ENCODE data around the gene TCTN2. TPM values are rescaled to one million over a fixed set of nuclear protein-coding genes. Genes with fewer than 3 reads are reported as not detected.

TCTN2 gene
- polyA plus RNA-seq, 3 donors = 0.24 to 1.1 TPM; not detected in 1

- Histone ChIP-seq H3K27me3 (ENCODE audit: control insufficient read depth in 2 of 2, insufficient read depth in 2 of 2, low read length in 2 of 2) (no peaks in the 10 kb centered on the region), H3K27ac (ENCODE audit: low read depth in 1 of 2, low read length in 2 of 2) (peak overlapping the region in 1 of 2 donors; percentile 64), H3K36me3 (replicated peaks in 1 of 2; ENCODE audit: control insufficient read depth in 1 of 2, insufficient read depth in 2 of 2, low read length in 2 of 2) (no peaks in the 10 kb centered on the region), H3K4me1 (ENCODE audit: control insufficient read depth in 1 of 2, insufficient read depth in 2 of 2, low read length in 2 of 2) (peaks cover 24 to 26% of the 10 kb centered on the region in 2 donors), H4K20me1 (ENCODE audit: insufficient read depth, low read length) (peaks cover 5% of the 10 kb centered on the region), H3K9ac (ENCODE audit: insufficient read depth, low read length, poor library complexity, severe bottlenecking) (peak overlapping the region; percentile 79), H3K4me2 (replicated peaks; ENCODE audit: extremely low read depth, low read length, poor library complexity, severe bottlenecking) (peak overlapping the region; percentile 99), H3K9me3 (replicated peaks in 1 of 2; ENCODE audit: control insufficient read depth in 1 of 2, insufficient read depth in 1 of 2, low read length in 2 of 2) (no peaks in the 10 kb centered on the region), H3K4me3 (replicated peaks in 1 of 3; ENCODE audit: low read depth in 2 of 3, low read length in 3 of 3) (peak overlapping the region; percentile 72 to 96 (median 80)), H3K79me2 (ENCODE audit: insufficient read depth, low read length) (peaks cover 29% of the 10 kb centered on the region), H2AFZ (ENCODE audit: insufficient read depth, low read depth, low read length, poor library complexity, severe bottlenecking) (peak overlapping the region; percentile 98)
- Mint-ChIP-seq H3K4me3 (peak overlapping the region; percentile 89 to 92), H3K36me3 (peaks cover 5 to 6% of the 10 kb centered on the region in 2 donors), H3K9me3 (peaks cover 0 to 3% (median 0%) of the 10 kb centered on the region in 7 donors), H3K27me3 (ENCODE audit: low read depth in 3 of 3) (peaks cover 0 to 12% (median 2%) of the 10 kb centered on the region in 3 donors), H3K27ac (peak overlapping the region in 4 of 7 donors; percentile 1 to 77 (median 40)), H3K4me1 (peaks cover 30% of the 10 kb centered on the region)
- DNase-seq = no peak
- under 1% methylated on average over 26 of the region's 26 CpGs for WGBS (ENCODE audit: insufficient coverage)
- no peak for TF ChIP-seq CTCF (IDR thresholded peaks at IDR 0.05)
- intact Hi-C loops (cut with micrococcal nuclease) = loop anchor here in 1 of 2 donors (5.0 kb wide), 1 partner anchor 41 kb away; the partner anchor contains the start of gene TCTN2
Measured at GRCh38 chr12:123712780-123713319, 41.9 kb downstream of the TCTN2 start.

- Histone ChIP-seq H3K4me2 (replicated peaks; ENCODE audit: extremely low read depth, low read length, poor library complexity, severe bottlenecking) (peak overlapping the region; percentile 99), H3K79me2 (ENCODE audit: insufficient read depth, low read length) (peaks cover 29% of the 10 kb centered on the region), H3K4me3 (replicated peaks in 1 of 3; ENCODE audit: low read depth in 2 of 3, low read length in 3 of 3) (peak overlapping the region in 1 of 3 experiments; percentile 96), H3K9me3 (replicated peaks in 1 of 2; ENCODE audit: control insufficient read depth in 1 of 2, insufficient read depth in 1 of 2, low read length in 2 of 2) (no peaks in the 10 kb centered on the region), H3K9ac (ENCODE audit: insufficient read depth, low read length, poor library complexity, severe bottlenecking) (peak overlapping the region; percentile 79), H2AFZ (ENCODE audit: insufficient read depth, low read depth, low read length, poor library complexity, severe bottlenecking) (peak overlapping the region; percentile 98), H3K4me1 (ENCODE audit: control insufficient read depth in 1 of 2, insufficient read depth in 2 of 2, low read length in 2 of 2) (peaks cover 24 to 26% of the 10 kb centered on the region in 2 donors), H3K27ac (ENCODE audit: low read depth in 1 of 2, low read length in 2 of 2) (no peak overlapping the region), H3K36me3 (replicated peaks in 1 of 2; ENCODE audit: control insufficient read depth in 1 of 2, insufficient read depth in 2 of 2, low read length in 2 of 2) (no peaks in the 10 kb centered on the region), H3K27me3 (ENCODE audit: control insufficient read depth in 2 of 2, insufficient read depth in 2 of 2, low read length in 2 of 2) (no peaks in the 10 kb centered on the region), H4K20me1 (ENCODE audit: insufficient read depth, low read length) (peaks cover 5% of the 10 kb centered on the region)
- WGBS (ENCODE audit: insufficient coverage) = 10% methylated on average over 6 of the region's 6 CpGs
- intact Hi-C loops (cut with micrococcal nuclease) = loop anchor here in 1 of 2 donors (5.0 kb wide), 1 partner anchor 41 kb away; the partner anchor contains the start of gene TCTN2
- Mint-ChIP-seq H3K4me1 (peaks cover 30% of the 10 kb centered on the region), H3K27ac (peak overlapping the region in 1 of 7 donors; percentile 49), H3K36me3 (peaks cover 5 to 10% of the 10 kb centered on the region in 2 donors), H3K4me3 (peak overlapping the region; percentile 89 to 92), H3K27me3 (ENCODE audit: low read depth in 3 of 3) (peaks cover 0 to 12% (median 2%) of the 10 kb centered on the region in 3 donors), H3K9me3 (peaks cover 0 to 3% (median 0%) of the 10 kb centered on the region in 7 donors)
- no peak for DNase-seq
- TF ChIP-seq CTCF (IDR thresholded peaks at IDR 0.05) = no peak
Measured at GRCh38 chr12:123713398-123713797, 42.5 kb downstream of the TCTN2 start.

Data from CD14-positive monocyte (primary cell).